Measurements from ENCODE around the gene NPAS2.

- TF ChIP-seq CTCF (conservative IDR thresholded peaks at IDR 0.05 in 1 of 2, IDR thresholded peaks at IDR 0.05 in 1 of 2; ENCODE audit: low read depth in 1 of 2, low read length in 2 of 2) (no peak), EZH2 (IDR thresholded peaks at IDR 0.05; ENCODE audit: low read length, missing control alignments) (no peak)
Measured at GRCh38 chr2:100978582-100979191, 158.7 kb downstream of the NPAS2 start.
